H4 (cell line): ENCODE results near the gene COL4A1. TPM values are rescaled to one million over a fixed set of nuclear protein-coding genes. Genes with fewer than 3 reads are reported as not detected.

Source experiments
- DNase-seq: peaks from one replicate; pipeline ENCODE4 v3.0.0-alpha.2; 2015; ENCODE audit warnings: low spot score
- total RNA-seq: library from RNA; depleted of rRNA; stranded (reverse); fragments of >200 nt; shearing (Covaris generic); gene quantifications from 2 replicates; pipeline ENCODE4 v1.2.3, GENCODE V29; 2014

COL4A1 gene
- total RNA-seq, 1 experiment from 2014 or later = 56.1 TPM

DNA sequence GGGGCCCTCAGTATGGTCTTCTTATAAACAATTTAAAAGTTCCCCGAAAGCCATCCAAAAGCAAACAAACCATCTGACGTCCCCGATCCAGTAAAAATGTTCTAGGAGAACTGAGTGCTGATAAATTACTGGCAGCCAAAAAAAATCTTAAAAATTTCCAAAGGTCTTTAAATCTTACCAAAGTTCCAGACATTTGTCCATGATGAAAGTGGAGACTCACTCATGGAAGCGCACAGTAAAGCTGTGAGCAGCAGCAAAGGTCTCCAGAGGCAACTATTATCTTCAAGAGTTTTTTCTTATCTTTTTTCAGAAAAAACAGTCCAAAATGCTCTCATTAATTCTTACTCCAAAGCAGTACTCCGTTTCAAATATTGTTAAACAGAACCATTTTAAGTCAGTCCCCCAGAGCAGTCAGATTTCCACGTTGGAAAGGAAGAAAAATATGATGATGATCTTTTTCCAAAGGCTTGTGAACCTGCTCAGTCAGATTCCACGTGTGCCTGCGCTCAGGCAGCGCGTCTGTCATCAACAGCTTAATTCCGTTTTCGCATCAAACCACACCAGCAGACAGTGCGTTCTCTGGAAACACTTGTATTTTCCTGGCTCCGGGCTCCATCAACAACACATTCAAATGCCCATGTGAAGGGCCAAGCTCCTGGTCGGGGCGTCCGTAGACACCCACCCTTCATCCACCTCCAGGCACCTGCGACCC, 85.4 kb downstream of the COL4A1 start:
- DNase-seq = no peak

GRCh38 chr13:110220471-110220870, 86.5 kb downstream of the COL4A1 start:
- no peak for DNase-seq

- no peak for DNase-seq
These were observed 88.3 kb downstream of the COL4A1 start for GRCh38 chr13:110218581-110219201.

- DNase-seq = no peak
These were observed 89.1 kb downstream of the COL4A1 start for GRCh38 chr13:110217811-110218210.

GRCh38 chr13:110217085-110217484, 89.9 kb downstream of the COL4A1 start:
- DNase-seq = no peak

- no peak for DNase-seq
These were observed 90.4 kb downstream of the COL4A1 start for GRCh38 chr13:110216398-110217041.

GRCh38 chr13:110216006-110216397, 91.0 kb downstream of the COL4A1 start:
- DNase-seq = no peak

DNA sequence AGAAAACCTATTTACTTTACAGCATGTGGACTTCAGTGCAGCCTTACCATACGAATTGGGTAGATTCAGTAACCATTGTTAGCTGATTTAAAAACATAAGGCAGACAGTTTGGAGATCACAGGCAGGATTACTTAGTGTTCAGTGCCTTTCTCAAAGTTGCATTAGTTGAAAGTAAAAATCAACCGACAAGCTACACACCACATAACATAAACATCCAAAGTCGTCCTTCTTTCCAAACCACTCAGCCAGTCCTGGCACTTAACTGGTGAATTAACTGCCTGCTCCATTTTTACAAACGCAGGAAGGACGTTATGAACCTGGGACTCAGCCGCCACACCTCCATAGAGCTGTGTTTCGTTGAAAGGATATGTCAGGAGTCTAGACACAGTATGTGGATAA, 91.4 kb downstream of the COL4A1 start:
- no peak for DNase-seq

DNA sequence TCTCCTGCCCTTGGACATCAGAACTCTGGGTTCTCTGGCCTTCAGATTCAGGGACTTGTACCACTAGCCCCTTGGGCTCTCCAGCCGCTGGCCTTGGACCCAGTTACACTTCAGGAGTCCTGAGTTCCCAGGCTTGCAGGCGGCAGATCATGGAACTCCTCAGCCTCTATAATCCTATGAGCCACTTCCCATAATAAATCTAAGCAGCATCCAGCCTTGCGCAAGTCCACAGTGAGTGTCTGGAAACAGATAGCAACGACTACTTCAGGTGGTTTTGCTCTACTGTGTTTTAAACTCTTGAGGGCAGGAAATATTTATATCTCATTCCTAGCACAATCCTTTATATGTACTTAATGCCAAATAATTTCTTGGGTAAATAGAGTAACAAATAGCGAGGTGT, 92.3 kb downstream of the COL4A1 start:
- DNase-seq = no peak

DNA sequence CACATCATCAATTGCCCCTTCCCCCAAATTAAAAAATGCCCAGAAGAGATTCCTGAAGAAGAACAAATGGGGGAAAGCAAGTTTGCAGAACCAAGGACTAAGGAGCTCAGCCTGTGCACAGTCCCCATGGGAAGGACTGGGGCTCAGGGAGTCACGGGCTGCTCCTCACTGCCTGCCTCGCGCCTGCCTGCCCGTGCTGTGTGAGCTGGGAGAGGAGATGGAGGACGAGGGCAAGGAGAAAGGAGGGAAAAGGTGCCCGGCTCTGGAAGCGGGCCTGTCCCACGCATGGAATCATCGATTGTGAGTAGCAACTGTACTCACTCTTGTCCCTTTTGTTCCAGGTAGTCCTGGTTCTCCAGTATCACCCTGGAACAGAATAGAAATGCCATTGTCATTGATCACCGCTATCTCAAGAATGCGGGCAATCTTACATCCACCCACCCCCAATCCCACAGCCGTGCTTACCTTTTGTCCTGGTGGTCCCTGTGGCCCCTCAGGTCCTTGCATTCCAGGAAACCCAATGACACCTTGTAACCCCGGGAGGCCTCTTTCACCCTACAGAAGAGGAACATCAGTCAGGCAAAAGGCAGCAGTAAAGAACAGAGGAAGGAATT, 93.4 kb downstream of the COL4A1 start:
- no peak for DNase-seq

DNA sequence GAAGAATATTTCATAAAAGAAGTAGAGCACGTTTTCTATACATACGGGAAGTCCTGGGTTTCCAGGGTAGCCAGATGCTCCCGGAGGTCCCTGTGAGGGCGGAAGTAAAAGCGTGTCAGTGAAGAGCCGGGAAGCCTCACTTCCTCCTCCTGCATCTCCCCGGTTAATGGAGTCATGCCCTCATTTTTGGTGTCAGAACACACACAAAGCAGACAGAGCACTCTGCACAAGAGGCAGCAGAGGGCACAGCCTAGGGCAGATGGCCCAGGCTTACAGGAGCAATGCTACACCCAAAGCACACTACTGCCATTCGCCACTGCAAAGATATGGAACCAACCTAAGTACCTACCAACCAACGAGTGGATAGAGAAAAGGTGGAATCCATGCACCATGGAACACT, 94.4 kb downstream of the COL4A1 start:
- DNase-seq = no peak

DNA sequence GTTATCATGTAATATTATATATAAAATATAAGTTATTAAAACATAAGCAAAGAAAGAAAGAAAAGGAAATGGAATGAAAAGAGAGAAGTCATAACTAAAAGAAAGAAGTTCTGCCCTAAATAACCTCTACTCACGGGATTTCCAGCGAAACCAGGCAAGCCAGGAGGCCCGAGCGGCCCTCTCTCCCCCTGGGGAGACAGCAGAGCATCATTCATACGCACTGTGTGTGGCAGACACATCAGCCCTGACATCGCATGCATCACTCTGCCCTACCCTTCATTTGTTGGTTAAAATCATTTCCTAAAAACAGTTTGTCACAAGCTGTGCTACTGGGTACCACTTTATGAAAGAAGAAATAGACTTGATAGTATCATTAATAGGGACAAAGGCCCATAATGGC, 95.2 kb downstream of the COL4A1 start:
- no peak for DNase-seq

DNA sequence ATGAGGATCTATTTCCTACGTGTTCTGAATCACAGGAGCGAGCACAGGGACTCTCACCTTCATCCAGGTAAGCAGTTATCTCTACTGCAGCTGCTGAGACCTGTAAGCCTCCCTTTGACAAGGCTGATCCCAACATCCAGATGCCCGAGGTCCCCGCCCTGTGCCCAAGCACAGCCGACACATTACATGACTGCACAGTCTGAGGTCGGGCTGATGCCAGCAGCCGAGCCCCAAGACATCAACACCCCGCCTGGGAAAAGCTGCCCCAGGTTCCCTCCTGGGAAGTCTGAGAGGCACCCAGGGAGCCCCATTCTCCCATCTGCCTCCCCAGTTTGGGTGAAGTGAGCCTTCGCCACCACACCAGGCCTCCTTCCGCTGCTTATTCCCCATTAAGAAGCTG, 95.9 kb downstream of the COL4A1 start:
- no peak for DNase-seq

DNA sequence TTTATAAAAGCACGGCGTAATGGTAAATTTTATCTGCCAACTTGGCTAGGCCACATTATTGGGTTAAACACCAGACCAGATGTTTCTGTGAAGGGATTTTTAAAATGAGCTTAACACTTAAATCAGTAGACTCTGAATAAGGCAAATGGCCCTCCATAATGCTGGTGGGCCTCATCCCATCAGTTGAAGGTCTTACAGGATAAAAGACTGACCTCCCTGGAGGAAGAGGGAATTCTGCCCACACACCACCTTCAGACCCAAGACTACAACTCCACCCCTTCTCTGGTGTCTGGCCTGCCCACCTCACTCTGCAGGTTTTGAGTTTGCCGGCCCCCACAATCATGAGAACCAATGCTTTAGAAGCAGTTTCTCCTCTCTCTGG, 96.4 kb downstream of the COL4A1 start:
- DNase-seq = no peak

DNA sequence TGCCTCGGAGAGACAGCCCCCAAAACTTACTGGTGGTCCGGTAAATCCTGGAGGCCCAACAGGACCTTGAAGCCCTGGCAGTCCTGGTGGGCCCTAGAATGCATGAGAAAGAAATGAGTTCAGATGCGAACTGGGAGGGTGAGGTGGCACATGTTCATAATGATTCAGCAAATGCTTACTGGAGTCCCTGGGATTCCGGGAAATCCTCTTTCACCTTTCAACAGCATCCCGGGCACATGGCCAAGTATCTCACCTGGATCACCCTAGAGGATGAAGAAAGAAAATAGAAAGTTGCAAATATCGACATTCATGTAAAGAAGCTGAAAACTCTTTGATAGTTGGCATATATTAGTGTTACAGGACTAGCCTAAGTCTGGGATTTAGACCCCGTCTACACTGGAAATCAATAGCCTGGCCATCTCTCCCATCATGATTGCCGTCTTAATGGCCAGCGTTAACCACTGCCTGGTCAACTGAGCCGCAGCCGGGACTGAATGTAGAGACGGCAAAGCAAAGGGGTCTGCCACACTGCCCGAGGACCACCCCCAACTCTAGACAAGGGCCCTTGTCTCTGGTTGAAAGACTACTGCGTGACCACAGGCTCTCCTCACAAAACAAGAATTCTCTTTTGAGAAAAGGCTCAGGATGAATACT, 96.9 kb downstream of the COL4A1 start:
- no peak for DNase-seq

GRCh38 chr13:110208116-110208515, 98.8 kb downstream of the COL4A1 start:
- no peak for DNase-seq

DNA sequence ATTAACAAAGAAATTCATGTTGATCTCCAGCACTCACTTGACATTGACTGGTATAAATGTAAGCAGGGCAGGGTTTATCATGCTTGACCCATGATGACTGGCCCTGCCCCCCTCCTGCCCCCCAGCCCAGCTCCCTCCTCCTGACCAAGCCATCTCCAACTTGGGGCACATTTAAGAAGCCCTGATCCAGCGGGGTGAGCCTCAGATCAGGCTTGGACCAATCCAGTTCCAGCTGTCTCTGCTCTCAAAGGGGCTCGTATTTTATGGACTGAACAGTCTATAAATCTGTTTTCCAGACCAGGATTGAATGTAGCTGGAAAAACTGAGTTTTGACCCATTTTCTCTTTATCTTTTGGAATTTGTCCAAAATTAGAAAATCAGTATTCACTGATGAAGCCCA, 100.0 kb downstream of the COL4A1 start:
- no peak for DNase-seq

DNA sequence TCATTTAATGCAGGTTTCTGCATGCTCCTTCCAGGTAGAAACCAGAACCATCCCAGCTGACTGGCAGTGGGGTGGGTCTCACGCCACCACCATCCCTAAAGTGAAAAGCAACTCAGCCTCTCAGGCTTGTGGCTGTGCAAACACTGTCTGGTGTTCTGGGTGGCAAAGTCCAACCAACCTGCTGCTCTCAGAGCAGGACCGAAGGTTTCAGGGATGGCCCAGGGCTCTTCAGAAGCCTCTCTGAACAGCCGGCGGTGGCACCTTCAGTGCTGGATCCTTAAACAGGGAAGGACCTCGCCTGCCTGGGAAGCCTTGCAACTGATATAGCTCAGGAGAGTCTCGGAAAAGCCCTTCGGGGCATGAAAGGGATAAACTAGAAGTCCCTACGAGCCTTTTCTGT, 100.8 kb downstream of the COL4A1 start:
- no peak for DNase-seq

DNA sequence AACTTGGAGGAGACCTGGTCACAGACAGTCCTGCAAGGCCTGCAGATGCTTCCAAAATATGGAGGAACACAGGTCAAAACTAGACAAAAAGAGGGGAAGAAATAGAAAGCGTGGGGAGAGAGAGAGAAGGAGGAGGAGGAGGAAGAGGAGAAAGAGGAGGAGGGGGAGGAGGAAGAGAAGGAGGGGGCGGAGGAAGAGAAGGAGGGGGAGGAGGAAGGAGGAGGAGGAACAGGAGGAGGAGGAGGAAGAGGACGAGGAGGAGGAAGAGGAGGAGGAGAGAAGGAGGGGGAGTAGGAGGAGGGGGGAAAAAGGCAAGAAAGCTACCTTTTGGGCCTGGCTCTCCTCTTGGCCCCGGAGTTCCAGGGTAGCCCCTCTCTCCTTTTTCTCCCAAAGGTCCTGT, 105.8 kb downstream of the COL4A1 start:
- DNase-seq = no peak

DNA sequence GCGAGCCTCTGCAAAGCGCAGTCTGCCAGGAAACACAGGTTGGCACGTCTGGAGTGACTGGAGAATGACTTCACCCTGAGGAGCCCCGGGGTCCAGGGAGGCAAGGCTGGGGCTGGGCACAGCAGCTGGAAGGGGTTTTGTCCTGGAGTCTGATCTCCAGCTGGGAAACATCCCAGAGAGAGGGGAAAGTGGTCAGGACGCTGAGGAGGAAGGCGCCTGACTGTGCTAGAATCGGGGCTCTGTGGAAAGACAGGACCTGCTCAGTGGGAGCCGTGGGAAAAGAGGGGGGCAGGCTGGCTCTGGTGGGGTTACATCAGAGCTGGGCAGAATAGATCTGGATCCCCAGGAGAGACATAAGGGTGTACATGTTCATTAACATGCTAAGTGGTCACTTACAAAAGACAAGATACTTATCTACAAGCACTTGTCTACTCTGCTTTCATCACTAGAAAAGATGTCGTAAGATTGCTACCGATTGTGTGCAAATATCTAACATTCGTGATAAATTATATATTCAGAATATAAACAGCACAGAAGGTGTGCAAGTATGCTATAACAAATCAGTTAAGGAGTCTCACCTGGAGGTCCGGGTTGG, 106.6 kb downstream of the COL4A1 start:
- no peak for DNase-seq

DNA sequence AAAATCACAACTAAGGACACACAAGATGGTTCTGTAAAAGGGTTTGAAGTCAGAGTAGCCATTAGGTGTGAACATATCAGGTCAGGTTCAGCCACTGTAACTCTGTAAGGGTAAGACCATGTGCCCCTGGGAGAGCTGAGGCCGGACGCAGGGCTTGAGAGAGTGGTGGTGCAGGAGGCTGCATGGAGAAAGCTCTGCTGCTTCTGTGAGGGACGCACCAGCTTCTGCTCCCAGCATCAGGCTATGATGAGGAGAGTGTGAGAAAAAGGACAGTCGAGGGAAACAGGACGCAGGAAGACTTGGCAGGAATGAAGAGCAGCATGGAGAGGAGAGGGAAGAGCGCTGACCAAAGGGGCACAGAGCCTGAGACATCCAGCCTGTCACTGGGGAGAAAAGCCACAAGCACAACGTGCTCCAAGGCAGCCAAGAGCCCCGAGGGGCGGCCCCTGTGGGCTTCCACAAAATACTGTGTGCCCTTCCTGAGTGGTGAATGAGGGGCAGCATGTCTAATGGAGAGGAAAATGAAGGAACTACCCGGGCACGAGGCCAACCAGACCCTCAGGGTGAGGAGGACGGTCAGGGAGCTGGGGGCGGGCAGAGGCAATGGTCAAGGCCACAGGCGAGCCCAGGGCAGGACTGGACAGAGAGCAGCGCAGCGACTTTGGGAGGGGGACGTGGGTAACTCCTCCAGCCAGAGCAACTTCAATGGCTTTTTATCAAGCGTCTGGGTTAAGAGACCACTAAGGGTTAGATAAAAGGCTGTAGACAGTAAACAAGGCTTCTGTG, 107.7 kb downstream of the COL4A1 start:
- DNase-seq = no peak
